ENCODE data around the gene SYT9. TPM values are rescaled to one million over a fixed set of nuclear protein-coding genes. Genes with fewer than 3 reads are reported as not detected.

The SYT9 gene
- total RNA-seq, 4 donors from 2014 or later: 0.13 to 0.47 (median 0.15) TPM; not detected in 1

DNA sequence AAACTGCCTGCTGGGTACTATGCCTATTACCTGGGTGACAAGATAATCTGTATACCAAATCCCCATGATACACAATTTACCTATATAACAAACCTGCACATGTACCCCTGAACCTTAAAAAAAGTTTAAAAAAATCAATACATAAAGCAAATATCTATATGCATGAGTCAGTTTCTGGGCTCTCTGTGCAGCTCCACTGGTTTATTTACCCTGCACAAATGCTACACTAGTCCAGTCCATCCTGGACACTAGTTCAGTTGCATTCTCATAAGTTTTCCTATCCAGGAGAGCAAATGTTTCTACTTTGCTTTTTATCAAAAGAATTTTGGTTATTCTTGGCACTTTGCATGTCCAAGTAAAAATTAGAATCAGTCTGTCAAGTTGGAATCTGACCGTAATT lies 133.8 kb downstream of the SYT9 start:
- H3K27me3 ChIP-seq: no peaks in the 10 kb centered on the region
- TF ChIP-seq POLR2AphosphoS5 (IDR thresholded peaks at IDR 0.05) (no peak), EP300 (IDR thresholded peaks at IDR 0.05) (no peak), POLR2A (IDR thresholded peaks at IDR 0.05) (no peak)
- TF ChIP-seq, protein P1, sequence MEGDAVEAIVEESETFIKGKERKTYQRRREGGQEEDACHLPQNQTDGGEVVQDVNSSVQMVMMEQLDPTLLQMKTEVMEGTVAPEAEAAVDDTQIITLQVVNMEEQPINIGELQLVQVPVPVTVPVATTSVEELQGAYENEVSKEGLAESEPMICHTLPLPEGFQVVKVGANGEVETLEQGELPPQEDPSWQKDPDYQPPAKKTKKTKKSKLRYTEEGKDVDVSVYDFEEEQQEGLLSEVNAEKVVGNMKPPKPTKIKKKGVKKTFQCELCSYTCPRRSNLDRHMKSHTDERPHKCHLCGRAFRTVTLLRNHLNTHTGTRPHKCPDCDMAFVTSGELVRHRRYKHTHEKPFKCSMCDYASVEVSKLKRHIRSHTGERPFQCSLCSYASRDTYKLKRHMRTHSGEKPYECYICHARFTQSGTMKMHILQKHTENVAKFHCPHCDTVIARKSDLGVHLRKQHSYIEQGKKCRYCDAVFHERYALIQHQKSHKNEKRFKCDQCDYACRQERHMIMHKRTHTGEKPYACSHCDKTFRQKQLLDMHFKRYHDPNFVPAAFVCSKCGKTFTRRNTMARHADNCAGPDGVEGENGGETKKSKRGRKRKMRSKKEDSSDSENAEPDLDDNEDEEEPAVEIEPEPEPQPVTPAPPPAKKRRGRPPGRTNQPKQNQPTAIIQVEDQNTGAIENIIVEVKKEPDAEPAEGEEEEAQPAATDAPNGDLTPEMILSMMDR (IDR thresholded peaks at IDR 0.05): no peak
- WGBS, 2 donors (ENCODE audit: low coverage in 1 of 2): 43 to 86% methylated on average over 1 of the region's 1 CpG

DNA sequence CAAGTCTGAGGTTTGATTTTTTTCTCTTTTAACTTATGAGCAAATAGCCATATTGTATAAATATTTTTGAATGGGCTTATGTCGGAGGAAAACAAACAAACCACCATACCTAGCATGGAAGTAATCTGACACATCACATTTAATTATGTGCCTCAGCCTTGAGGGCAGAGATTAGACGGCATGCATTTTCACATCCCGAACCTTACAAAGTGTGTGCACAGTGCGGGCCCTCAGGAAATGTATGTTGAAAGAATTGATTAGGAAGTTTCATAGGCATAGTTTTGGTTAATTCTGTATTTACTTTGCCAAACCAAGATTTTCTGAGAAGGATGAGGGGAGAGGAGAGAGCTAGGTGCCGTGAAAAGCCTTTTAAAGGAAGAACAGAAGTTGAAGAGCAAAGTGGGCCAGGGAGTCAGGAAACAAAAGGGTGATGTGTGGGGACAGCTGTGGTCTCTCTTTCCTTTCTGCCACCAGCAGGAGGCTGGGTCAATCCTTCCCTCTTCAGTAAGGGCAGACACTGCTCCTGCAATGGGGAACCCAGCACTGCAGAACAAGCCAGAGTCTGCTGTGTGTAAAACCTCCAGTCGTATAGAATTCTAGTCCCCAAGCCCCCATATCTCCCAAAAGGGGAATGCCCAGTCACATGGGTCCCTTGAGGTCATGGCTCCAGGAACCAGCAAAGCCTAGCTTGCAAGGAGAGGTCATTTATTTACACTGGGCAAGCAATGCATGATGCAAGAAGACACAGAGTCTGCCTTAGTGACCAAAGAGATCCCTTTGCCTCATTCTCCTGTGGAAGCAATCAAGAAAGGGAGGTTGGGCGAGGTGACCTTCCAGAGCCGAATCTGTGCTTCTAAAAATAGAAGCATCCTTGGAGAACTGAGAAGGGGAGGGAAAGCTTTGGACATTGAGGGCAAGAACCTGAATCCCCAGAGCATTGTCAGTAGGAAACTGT lies 162.5 kb downstream of the SYT9 start:
- peaks cover 0 to 10% (median 0%) of the 10 kb centered on the region in 3 donors for H3K9me3 ChIP-seq
- no peak overlapping the region for H3K27ac ChIP-seq
- ATAC-seq: no peak
- H3K4me1 ChIP-seq: no peaks in the 10 kb centered on the region
- 52 to 69% methylated on average over 3 to 7 of the region's 8 CpGs for WGBS, 2 donors (ENCODE audit: low coverage in 1 of 2)
- H3K36me3 ChIP-seq: no peaks in the 10 kb centered on the region
- H3K27me3 ChIP-seq: peaks cover 9% of the 10 kb centered on the region
- no peak overlapping the region for H3K4me3 ChIP-seq
- TF ChIP-seq POLR2A (IDR thresholded peaks at IDR 0.05): no peak
- TF ChIP-seq, protein P1 (IDR thresholded peaks at IDR 0.05): no peak
- TF ChIP-seq POLR2AphosphoS5 (IDR thresholded peaks at IDR 0.05): no peak
- TF ChIP-seq EP300 (IDR thresholded peaks at IDR 0.05): no peak

More for the DNA sequence above, 133.8 kb downstream of the SYT9 start:
- Histone ChIP-seq H3K27ac (no peak overlapping the region), H3K4me1 (no peaks in the 10 kb centered on the region), H3K36me3 (no peaks in the 10 kb centered on the region), H3K4me3 (no peak overlapping the region), H3K9me3 (no peaks in the 10 kb centered on the region)
- no peak for ATAC-seq

DNA sequence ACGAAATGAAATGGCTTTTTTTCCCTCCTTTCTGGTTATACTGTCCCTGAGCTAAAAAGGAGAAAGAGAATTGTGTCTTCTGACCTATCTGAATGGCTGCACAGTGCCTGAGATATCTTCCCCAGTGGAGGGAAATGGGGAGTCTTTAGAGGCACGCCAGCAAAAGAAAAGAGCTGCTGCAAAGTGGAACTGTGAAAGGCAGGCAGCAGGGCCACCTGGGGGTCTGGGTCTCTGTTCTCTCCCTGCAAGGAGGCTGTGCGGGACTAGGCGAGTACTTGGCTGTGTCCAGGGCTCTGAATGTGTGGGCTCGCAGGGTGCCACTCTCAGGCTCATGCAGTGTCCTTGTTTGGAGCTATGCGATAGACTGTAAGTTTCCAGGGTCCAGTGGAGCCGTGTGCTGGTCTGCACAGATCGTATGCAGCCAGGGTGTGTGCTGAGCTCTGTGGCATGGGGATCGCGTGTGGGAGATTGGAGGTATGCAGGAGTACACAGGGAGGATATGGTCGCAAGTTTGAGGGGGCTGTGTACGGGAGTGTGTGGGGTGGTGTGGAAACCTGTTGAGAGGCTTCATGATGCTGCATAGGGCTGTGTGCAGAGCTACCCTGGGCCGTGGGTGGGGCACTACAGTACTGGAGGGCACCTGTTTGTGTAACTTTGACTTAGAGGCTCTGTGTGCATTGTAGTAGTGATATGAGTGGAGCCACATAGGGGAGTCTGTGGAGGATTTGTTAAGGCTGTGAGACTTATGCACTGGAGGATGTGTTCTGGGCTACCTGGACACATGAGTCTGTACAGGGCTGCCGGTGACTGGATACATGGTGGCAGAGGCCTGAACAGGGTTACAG lies 163.5 kb downstream of the SYT9 start:
- H3K9me3 ChIP-seq: peaks cover 0 to 10% (median 0%) of the 10 kb centered on the region in 3 donors
- H3K4me1 ChIP-seq: no peaks in the 10 kb centered on the region
- no peak for ATAC-seq
- H3K4me3 ChIP-seq: no peak overlapping the region
- peaks cover 9% of the 10 kb centered on the region for H3K27me3 ChIP-seq
- TF ChIP-seq, protein P1 (IDR thresholded peaks at IDR 0.05): no peak
- no peak for TF ChIP-seq POLR2AphosphoS5 (IDR thresholded peaks at IDR 0.05)
- H3K36me3 ChIP-seq: no peaks in the 10 kb centered on the region
- no peak overlapping the region for H3K27ac ChIP-seq
- 71 to 74% methylated on average over 4 to 7 of the region's 14 CpGs for WGBS, 2 donors (ENCODE audit: low coverage in 1 of 2)

DNA sequence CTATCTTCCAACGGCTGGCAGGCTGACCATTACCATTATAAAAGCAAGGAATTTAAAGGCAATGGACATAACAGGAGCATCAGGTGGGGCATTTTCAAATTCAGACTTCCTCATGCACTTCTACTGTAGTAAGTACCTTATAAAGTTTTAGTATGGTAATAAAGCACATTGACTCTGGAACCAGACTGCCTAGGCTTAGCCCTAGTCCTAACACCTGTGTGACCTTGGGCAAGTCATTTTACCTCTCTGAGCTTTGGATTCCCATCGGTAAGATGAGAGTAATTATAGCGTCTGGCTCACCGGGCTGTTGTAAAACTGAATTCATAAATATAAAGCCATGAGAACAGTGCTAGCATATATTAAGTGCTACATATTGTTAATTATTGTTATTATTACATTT lies 164.4 kb downstream of the SYT9 start:
- WGBS, 2 donors (ENCODE audit: low coverage in 1 of 2): 52 to 79% methylated on average over 4 of the region's 4 CpGs
- TF ChIP-seq EP300 (IDR thresholded peaks at IDR 0.05): no peak
- TF ChIP-seq, protein P1 (IDR thresholded peaks at IDR 0.05): no peak
- TF ChIP-seq POLR2A (IDR thresholded peaks at IDR 0.05): no peak
- no peak for TF ChIP-seq POLR2AphosphoS5 (IDR thresholded peaks at IDR 0.05)

More for the DNA sequence above, 164.4 kb downstream of the SYT9 start:
- Histone ChIP-seq H3K9me3 (peaks cover 0 to 7% (median 0%) of the 10 kb centered on the region in 3 donors), H3K27me3 (peaks cover 9% of the 10 kb centered on the region), H3K36me3 (no peaks in the 10 kb centered on the region), H3K4me3 (no peak overlapping the region), H3K4me1 (no peaks in the 10 kb centered on the region), H3K27ac (no peak overlapping the region)
- no peak for ATAC-seq
